SJCRH30 (cell line): ENCODE measurements around the gene GNAS-AS1. TPM values are rescaled to one million over a fixed set of nuclear protein-coding genes. Genes with fewer than 3 reads are reported as not detected.
"Not testable (repeated sequence)": the region's sequence is repeated elsewhere in the genome, so short reads cannot be mapped to it uniquely, and the experiment has no call there.

ENCODE experiments used
- DNase-seq, 2 experiments: peaks; one replicate each; pipeline ENCODE4 v3.0.0-alpha.2; 2015 to 2020
- H3K27ac ChIP-seq: fragments of 250-450 bp; sonication (Bioruptor Pico); 2 replicates; pipeline ENCODE4 v1.5.1; 2020; ENCODE audit warnings: mild to moderate bottlenecking, moderate library complexity
- H3K27me3 ChIP-seq: fragments of 250-450 bp; sonication (Bioruptor Pico); 2 replicates; pipeline ENCODE4 v1.5.1; 2020; ENCODE audit warnings: mild to moderate bottlenecking, moderate library complexity
- H3K36me3 ChIP-seq: fragments of 250-450 bp; sonication (Bioruptor Pico); 2 replicates; pipeline ENCODE4 v1.5.1; 2020; ENCODE audit warnings: mild to moderate bottlenecking, moderate library complexity
- H3K4me1 ChIP-seq: fragments of 250-450 bp; sonication (Bioruptor Pico); 2 replicates; pipeline ENCODE4 v1.5.1; 2020; ENCODE audit warnings: mild to moderate bottlenecking, moderate library complexity
- H3K4me3 ChIP-seq: fragments of 250-450 bp; sonication (Bioruptor Pico); 2 replicates; pipeline ENCODE4 v1.5.1; 2020; ENCODE audit warnings: mild to moderate bottlenecking, moderate library complexity
- H3K9me3 ChIP-seq: fragments of 250-450 bp; sonication (Bioruptor Pico); replicated peaks from 2 replicates; pipeline ENCODE4 v1.5.1; 2020; ENCODE audit warnings: mild to moderate bottlenecking, moderate library complexity
- total RNA-seq: library from RNA; depleted of rRNA; stranded (reverse); fragments of >200 nt; shearing (Covaris generic); gene quantifications from 2 replicates; pipeline ENCODE4 v1.2.3, GENCODE V29; 2014

The GNAS-AS1 gene
- total RNA-seq, 1 experiment from 2014 or later = not detected

DNA sequence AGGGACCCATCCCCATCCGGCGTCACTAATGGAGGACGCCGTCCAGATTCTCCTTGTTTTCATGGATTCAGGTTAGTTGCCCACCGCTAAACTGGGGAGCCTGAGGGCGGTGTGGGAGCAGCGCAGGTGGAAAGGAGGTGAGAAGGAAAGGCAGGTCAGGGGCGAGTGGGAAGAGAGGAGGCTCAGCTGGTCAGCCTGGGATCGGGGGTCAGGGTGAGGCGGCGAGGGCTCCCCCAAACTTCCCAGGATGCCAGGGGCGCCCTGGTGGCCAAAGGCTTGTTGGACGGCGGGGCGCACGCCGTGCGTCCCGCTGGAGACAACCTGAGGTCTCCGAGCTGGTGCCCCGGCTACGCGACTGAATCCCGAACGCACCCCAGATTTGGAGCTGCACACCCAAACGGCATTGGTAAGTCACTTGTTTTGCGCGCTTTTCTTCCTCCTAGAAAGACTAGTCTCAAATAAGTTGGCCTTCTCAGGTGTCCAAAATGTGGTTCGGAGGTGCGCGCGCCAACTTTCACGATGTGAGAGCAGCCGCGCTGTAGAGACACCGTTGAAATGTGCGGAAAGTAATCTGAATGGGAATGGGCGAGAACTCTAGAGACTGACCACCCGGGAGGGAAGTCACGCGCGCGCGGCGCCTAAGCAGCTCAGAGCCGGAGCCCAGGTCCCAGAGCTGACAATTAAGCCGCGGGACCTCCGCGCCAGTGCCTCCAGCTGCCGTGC, 9.7 kb downstream of the GNAS-AS1 start:
- no peaks in the 10 kb centered on the region for H3K27me3 ChIP-seq
- DNase-seq = no peak

DNA sequence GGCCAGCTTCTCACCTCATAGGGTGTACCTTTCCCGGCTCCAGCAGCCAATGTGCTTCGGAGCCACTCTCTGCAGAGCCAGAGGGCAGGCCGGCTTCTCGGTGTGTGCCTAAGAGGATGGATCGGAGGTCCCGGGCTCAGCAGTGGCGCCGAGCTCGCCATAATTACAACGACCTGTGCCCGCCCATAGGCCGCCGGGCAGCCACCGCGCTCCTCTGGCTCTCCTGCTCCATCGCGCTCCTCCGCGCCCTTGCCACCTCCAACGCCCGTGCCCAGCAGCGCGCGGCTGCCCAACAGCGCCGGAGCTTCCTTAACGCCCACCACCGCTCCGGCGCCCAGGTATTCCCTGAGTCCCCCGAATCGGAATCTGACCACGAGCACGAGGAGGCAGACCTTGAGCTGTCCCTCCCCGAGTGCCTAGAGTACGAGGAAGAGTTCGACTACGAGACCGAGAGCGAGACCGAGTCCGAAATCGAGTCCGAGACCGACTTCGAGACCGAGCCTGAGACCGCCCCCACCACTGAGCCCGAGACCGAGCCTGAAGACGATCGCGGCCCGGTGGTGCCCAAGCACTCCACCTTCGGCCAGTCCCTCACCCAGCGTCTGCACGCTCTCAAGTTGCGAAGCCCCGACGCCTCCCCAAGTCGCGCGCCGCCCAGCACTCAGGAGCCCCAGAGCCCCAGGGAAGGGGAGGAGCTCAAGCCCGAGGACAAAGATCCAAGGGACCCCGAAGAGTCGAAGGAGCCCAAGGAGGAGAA, 10.5 kb downstream of the GNAS-AS1 start:
- peak overlapping the region; percentile 36 for H3K4me3 ChIP-seq
- no peaks in the 10 kb centered on the region for H3K36me3 ChIP-seq
- no peaks in the 10 kb centered on the region for H3K4me1 ChIP-seq
- DNase-seq = no peak
- no peak overlapping the region for H3K27ac ChIP-seq
- no peaks in the 10 kb centered on the region for H3K9me3 ChIP-seq
- H3K27me3 ChIP-seq = no peaks in the 10 kb centered on the region

More for the DNA sequence above, 9.7 kb downstream of the GNAS-AS1 start:
- H3K9me3 ChIP-seq = no peaks in the 10 kb centered on the region
- H3K36me3 ChIP-seq = no peaks in the 10 kb centered on the region
- H3K4me3 ChIP-seq = no peak overlapping the region
- no peak overlapping the region for H3K27ac ChIP-seq
- H3K4me1 ChIP-seq = no peaks in the 10 kb centered on the region

DNA sequence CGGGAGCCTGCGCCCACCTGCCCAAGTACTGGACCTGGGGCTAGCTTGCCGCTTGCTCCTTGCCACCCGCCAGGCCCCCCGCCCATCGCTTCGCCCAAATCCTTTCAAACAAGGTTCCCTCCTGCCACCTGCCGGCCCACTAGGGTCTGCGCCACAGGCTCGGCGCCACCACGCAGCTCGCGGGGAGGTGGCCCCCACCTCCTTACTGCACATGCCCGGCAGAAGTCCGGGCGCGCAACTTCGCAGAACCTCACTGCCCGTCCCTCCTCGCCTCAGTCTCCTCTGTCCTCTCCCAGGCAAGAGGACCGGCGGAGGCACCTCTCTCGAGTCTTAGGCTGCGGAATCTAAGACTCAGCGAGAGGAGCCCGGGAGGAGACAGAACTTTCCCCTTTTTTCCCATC, 11.2 kb downstream of the GNAS-AS1 start:
- Histone ChIP-seq H3K4me1 (no peaks in the 10 kb centered on the region), H3K4me3 (peak overlapping the region; percentile 36), H3K36me3 (no peaks in the 10 kb centered on the region), H3K27ac (no peak overlapping the region), H3K9me3 (no peaks in the 10 kb centered on the region), H3K27me3 (no peaks in the 10 kb centered on the region; the same call in 1 of the 2 replicates)
- peak; percentile 79 to 80 for DNase-seq

DNA sequence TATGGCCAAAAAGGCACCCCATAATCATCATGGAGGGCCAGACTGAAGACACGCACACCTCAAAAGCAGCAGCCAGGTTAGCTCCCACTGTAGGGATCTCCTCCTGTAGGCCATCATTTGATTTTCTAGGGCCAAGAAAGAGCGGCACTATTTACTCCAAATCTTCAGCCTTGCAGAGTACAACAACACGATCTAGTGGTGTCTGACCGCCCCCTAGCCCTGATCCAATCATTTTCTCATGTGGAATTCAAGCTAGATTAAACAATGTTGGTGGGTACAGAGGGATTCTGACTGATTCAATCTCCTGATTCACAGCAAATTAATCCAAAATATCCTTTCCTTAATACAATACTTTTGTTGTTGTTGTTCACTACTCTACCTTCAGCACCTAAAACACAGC, 12.5 kb downstream of the GNAS-AS1 start:
- no peak for DNase-seq
- H3K9me3 ChIP-seq = no peaks in the 10 kb centered on the region
- H3K27ac ChIP-seq = no peak overlapping the region
- no peak overlapping the region for H3K4me3 ChIP-seq
- no peaks in the 10 kb centered on the region; the same call in 1 of the 2 replicates for H3K27me3 ChIP-seq
- no peaks in the 10 kb centered on the region for H3K4me1 ChIP-seq
- H3K36me3 ChIP-seq = no peaks in the 10 kb centered on the region

DNA sequence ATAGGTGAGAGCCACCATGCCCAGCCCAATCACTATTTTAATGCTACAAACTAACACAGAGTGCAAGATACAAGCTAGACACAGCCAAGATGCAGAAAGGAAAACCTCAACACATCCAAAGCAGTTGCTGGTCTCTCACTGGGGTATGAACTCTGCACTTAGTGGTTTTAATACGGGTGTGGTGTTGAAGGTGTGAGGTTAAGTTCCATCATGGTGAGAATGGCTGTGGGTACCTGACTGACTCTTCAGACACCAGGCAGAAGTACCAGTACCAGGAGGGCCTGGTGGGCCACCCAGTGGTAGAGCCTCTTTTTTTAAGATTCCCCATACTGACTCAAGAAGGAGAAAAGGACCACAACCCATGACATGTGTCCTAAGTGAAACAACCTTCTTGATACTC, 13.0 kb downstream of the GNAS-AS1 start:
- H3K9me3 ChIP-seq = no peaks in the 10 kb centered on the region
- no peaks in the 10 kb centered on the region for H3K4me1 ChIP-seq
- no peak overlapping the region for H3K27ac ChIP-seq
- H3K27me3 ChIP-seq = no peaks in the 10 kb centered on the region; the same call in 1 of the 2 replicates
- no peak for DNase-seq
- H3K4me3 ChIP-seq = no peak overlapping the region
- H3K36me3 ChIP-seq = no peaks in the 10 kb centered on the region

DNA sequence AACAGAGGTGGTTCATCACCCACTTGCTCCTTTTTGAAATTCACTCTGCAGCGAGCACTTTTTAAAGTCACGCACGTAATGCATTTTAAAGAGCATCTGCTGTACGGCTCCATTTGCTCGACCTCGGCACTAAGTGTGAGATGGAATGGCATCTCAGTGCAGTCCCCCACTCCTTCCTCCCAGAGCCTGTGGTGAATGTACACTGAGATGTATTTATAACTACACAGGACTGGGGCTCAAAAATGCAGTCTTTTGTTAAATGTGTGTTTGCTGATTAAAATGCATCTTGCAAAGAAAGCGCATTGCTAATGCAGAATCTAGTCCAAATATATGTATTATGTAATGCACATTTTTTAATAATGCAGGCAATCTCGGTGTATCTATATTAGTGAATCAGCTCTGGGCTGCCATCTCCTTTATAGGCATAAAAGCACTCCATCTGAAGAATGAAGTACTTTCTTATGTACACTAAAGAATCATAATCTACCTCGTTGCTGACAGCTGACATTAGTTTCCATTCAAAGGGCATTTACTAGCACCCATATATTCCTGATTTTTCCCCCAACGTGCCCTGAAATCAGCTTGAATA, 14.0 kb downstream of the GNAS-AS1 start:
- no peaks in the 10 kb centered on the region for H3K9me3 ChIP-seq
- no peak for DNase-seq
- H3K36me3 ChIP-seq = no peaks in the 10 kb centered on the region
- H3K4me3 ChIP-seq = no peak overlapping the region
- no peaks in the 10 kb centered on the region; the same call in 1 of the 2 replicates for H3K27me3 ChIP-seq
- no peaks in the 10 kb centered on the region for H3K4me1 ChIP-seq
- no peak overlapping the region for H3K27ac ChIP-seq

DNA sequence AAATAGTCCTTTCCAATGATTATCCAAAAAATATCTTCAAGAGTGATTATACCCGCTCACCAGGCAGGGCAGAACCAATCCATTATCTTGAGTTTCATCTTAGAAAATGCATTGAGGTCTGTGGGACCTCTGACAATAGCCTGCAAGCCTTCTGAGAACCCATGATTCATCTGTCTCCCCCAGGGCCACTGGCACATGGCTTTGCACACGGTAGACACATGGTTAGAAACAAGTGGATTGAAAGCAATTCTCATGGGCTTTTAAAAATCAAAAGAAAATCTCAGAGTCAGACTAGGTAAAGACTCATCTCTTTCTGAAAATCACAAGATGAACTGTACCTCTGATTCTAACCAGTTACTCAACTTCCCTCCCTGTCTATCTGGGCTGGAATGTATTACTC, 15.5 kb downstream of the GNAS-AS1 start:
- Histone ChIP-seq H3K27ac (no peak overlapping the region), H3K36me3 (no peaks in the 10 kb centered on the region), H3K27me3 (no peaks in the 10 kb centered on the region; the same call in 1 of the 2 replicates), H3K4me3 (no peak overlapping the region), H3K4me1 (no peaks in the 10 kb centered on the region), H3K9me3 (no peaks in the 10 kb centered on the region)
- DNase-seq = no peak

DNA sequence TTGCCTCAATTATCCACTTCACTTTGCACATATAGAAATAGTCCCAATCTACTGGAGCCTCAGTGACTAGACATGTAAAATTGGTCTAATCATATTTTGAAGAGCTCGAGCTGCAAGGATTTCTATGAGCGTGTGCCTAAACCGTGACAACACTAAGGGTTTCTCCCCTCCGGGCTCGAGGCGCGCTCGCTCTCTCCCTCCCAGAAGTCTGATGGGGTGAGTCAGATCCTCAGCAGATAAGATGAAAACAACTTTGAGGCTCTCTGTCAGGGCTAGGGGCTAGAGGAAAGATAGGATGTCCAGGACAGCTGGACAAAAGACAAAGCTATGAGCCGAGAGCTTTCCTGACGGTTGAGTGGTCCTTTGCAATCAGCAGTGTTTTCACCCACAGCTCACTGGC, 16.8 kb downstream of the GNAS-AS1 start:
- no peak overlapping the region for H3K4me3 ChIP-seq
- no peak overlapping the region for H3K27ac ChIP-seq
- no peaks in the 10 kb centered on the region for H3K9me3 ChIP-seq
- H3K4me1 ChIP-seq = no peaks in the 10 kb centered on the region
- no peak for DNase-seq
- H3K27me3 ChIP-seq = no peaks in the 10 kb centered on the region; the same call in 1 of the 2 replicates
- no peaks in the 10 kb centered on the region for H3K36me3 ChIP-seq

DNA sequence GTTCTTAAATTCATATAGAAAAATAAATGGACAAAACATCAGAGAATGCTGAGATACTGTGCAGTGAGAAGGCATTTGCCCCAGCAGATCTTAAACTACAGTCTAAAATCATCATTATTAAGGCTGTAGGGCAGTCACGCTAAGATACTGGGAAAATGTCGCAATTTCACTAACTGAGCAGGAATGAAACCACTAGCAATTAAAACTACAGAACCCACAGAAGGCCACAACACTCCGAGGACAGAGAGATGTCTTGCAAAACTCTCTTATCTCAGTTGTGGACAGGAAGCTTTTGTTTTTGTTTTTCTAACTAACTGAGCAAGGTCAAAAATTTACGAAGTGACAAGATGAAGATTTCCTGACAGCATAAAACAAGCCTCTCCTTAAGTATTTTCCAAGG, 18.2 kb downstream of the GNAS-AS1 start:
- no peaks in the 10 kb centered on the region for H3K4me1 ChIP-seq
- DNase-seq = no peak
- H3K9me3 ChIP-seq = no peaks in the 10 kb centered on the region
- no peaks in the 10 kb centered on the region for H3K36me3 ChIP-seq
- H3K4me3 ChIP-seq = no peak overlapping the region
- no peaks in the 10 kb centered on the region; the same call in 1 of the 2 replicates for H3K27me3 ChIP-seq
- no peak overlapping the region for H3K27ac ChIP-seq

DNA sequence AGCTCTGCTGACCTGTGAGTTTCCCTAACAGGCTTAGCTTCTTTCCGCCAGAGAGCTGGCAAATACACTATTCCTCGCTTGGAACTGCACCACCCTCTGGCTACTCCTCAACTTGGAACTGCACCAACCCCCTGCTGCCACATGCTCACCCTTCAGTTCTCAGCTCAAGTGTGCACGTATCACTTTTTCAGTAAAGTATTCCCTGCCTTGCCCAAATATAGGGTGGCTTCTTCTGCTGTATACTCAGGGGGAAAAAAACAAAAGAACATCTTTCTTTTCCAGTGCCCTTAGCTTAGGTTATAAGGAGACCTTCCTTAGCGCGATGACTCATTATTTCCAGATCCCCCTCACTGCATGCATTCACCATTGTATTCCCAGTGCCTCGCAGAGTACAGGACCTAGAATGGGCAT, 21.2 kb downstream of the GNAS-AS1 start:
- no peaks in the 10 kb centered on the region; the same call in 1 of the 2 replicates for H3K27me3 ChIP-seq
- H3K9me3 ChIP-seq = no peaks in the 10 kb centered on the region
- no peak for DNase-seq
- no peak overlapping the region for H3K27ac ChIP-seq
- no peaks in the 10 kb centered on the region for H3K36me3 ChIP-seq
- H3K4me3 ChIP-seq = no peak overlapping the region
- H3K4me1 ChIP-seq = peaks cover 11% of the 10 kb centered on the region; the same call in 1 of the 2 replicates

DNA sequence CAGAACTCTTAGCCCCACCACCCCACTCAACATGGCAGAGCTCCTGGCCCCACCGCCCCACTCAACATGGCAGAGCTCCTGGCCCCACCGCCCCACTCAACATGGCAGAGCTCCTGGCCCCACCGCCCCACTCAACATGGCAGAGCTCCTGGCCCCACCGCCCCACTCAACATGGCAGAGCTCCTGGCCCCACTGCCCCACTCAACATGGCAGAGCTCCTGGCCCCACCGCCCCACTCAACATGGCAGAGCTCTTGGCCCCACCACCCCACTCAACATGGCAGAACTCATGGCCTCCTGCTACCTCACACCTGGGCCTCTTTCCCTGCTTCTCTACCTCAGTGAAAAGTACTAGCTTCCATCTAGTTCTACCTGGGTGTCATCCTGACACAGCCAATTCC, 21.9 kb downstream of the GNAS-AS1 start:
- H3K9me3 ChIP-seq, H3K36me3 ChIP-seq, H3K4me3 ChIP-seq, H3K27me3 ChIP-seq, DNase-seq, H3K27ac ChIP-seq: not testable (repeated sequence)
- peaks cover 11% of the 10 kb centered on the region; the same call in 1 of the 2 replicates for H3K4me1 ChIP-seq

DNA sequence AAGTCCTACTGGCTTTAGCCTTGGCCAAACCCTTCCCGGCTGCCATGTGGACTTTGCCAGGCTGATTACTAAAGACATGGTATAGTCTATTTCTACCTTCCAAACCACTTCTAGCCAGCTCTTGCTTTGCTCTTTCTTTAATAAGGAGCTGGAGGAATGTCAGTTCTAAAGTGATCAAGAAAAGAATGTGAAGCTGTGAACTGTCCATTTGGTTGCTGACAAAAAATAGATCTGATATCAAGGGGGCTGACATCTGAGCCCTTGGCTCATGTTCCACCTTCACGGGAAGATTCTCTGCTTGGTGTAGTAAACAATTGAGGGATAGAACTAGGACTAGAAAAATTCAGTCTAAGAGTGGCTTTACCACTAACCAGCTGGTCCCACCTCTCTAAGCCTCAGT, 22.6 kb downstream of the GNAS-AS1 start:
- no peak overlapping the region for H3K27ac ChIP-seq
- peaks cover 11% of the 10 kb centered on the region; the same call in 1 of the 2 replicates for H3K4me1 ChIP-seq

DNA sequence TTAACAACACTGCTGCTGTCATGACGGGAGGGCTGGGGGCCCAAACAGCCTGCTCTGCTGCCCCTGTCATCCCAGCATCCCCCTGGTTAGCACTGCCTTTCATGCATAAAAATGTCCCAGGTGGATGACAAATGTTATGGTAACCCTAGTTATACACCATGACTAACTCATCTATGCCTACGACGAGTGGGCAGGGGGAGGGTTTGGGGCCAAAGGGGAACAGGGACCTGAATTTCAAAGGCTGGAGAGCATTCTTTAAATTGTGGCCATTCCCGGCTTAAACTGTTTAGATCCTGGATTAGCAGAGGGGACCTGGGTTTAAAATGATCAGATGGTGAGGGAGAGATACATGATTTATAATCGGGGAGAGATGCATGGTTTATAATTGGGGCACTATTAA, 24.4 kb downstream of the GNAS-AS1 start:
- H3K9me3 ChIP-seq = no peaks in the 10 kb centered on the region
- H3K4me3 ChIP-seq = no peak overlapping the region
- H3K4me1 ChIP-seq = peaks cover 17% of the 10 kb centered on the region
- H3K27me3 ChIP-seq = no peaks in the 10 kb centered on the region
- H3K36me3 ChIP-seq = no peaks in the 10 kb centered on the region
- peak; percentile 56 to 64 for DNase-seq
- H3K27ac ChIP-seq = no peak overlapping the region; the same call in 1 of the 2 replicates

More for the DNA sequence above, 22.6 kb downstream of the GNAS-AS1 start:
- H3K27me3 ChIP-seq = no peaks in the 10 kb centered on the region; the same call in 1 of the 2 replicates
- H3K36me3 ChIP-seq = no peaks in the 10 kb centered on the region
- no peaks in the 10 kb centered on the region for H3K9me3 ChIP-seq
- no peak overlapping the region for H3K4me3 ChIP-seq
- DNase-seq = no peak

DNA sequence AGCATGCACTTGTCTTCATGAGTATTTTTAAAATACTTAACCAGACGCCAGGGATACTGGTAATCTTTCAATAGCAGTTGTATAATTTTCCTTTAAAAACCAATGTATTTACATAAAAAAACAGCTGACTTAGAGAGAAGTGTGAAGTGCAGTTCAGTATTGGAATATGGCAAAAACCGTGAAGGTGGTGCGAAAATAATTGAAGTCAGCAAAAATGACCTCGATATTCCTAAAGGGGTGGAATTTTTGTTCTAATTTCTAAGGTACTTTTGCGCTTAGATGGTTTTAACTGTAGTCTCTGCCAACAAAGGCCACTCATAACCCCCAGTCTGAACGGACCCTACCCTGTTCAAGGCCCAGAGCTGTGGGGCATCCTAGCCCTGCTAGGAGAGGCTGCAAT, 25.3 kb downstream of the GNAS-AS1 start:
- no peak for DNase-seq
- H3K4me1 ChIP-seq = peaks cover 17% of the 10 kb centered on the region

DNA sequence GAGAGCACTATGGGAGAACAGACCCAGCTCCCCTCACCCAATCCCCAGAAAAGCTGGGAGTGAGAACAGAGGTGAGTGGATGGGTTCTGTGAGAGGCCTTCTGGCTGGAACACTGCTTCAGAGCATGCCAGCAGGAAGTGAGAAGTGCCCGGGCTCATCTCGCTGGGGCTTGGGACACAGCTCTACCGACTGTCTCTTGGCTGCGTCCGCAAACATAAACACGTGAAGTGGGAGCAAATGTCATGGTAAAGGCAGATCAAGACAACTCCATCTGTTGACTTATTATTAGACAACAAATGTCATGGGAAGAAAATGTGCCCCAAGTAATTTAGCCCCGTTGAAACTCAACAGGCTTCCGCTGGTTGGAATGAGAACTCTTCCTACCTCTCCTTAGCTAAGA, 25.9 kb downstream of the GNAS-AS1 start:
- Histone ChIP-seq H3K4me1 (peaks cover 17% of the 10 kb centered on the region), H3K27me3 (no peaks in the 10 kb centered on the region), H3K27ac (no peak overlapping the region), H3K36me3 (no peaks in the 10 kb centered on the region), H3K9me3 (no peaks in the 10 kb centered on the region), H3K4me3 (no peak overlapping the region)
- no peak for DNase-seq

More for the DNA sequence above, 25.3 kb downstream of the GNAS-AS1 start:
- Histone ChIP-seq H3K9me3 (no peaks in the 10 kb centered on the region), H3K4me3 (no peak overlapping the region), H3K27ac (no peak overlapping the region), H3K36me3 (no peaks in the 10 kb centered on the region), H3K27me3 (no peaks in the 10 kb centered on the region)
